Measurements from ENCODE around the gene MACROD2.

MACROD2 gene

DNA sequence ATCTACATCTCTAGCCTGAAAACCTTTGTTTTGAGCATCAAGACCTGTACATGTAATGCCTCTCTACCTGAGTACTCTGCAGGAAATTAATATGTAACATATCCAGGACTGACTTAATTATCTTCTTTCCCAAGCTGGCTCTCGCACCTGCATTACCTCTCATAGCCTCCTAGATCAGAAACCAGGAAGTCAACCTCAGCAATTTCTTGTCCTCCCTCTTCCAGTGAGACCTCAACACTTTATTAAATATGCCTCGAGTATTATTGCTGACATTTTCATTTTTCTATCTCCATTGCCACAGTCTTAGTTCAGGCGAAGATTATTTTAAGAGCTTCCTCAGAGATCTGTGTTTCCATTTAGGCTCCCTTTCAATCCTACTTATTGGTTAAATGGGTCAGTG is 69.0 kb downstream of the MACROD2 start:
- DNase-seq, result no peak

DNA sequence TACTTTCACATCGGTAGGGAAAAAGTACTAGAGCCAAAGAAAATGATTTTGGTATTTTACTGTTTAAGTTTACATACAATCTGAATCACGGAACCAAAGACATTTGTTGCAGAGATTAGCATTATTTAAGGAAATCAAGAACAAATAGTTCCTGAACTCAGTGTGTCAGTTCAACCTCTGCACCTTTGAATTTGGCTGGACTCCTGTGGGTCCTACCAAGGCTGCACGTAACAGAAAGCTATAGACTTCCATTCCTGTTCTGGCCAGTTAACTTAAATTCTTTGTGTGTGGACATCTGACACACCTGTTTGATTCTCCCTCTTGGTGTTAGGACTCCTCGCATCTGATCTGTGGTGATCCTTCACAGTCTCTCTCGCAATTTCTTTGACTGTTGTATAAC is 69.6 kb downstream of the MACROD2 start:
- no peak for DNase-seq

DNA sequence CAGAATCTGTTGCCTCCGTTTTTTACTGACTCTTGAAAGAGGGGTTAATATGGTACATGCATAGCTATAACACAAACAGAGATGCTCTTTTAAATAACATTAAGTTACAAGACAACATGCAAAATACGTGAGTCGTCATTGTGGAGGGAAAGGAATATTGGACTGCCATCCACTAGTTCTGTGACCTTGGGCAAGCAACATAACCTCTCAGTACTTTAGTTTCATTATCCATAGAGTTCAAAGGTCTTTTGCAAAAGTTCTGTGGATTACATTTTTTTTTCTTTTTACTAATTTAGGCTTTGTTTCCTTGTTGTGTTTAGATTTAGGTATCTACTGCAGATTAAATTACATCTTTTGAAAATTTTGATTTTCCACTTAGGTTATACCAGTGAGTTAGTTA is 70.5 kb downstream of the MACROD2 start:
- DNase-seq, result no peak

DNA sequence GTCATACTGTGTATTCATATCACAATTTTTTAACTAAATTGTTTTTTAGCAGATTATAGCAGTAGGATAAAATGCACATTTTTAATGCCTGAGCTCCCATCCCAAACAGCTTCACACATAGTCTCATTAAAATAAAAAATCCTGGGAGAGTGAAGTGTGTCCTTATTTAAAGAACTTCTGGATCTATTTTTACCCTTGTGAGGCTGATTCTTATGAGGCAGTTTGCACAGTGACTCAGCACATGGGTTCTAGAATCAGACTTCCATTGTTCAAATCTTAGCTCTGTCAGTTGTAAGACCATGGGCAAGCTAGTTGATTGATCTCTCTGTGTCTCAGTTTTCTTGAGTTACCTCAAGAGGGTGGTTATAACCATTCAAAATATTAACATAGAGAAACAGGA is 72.3 kb downstream of the MACROD2 start:
- DNase-seq, result no peak

- no peak for DNase-seq
These were observed 74.5 kb downstream of the MACROD2 start for GRCh38 chr20:14069796-14070195.

DNA sequence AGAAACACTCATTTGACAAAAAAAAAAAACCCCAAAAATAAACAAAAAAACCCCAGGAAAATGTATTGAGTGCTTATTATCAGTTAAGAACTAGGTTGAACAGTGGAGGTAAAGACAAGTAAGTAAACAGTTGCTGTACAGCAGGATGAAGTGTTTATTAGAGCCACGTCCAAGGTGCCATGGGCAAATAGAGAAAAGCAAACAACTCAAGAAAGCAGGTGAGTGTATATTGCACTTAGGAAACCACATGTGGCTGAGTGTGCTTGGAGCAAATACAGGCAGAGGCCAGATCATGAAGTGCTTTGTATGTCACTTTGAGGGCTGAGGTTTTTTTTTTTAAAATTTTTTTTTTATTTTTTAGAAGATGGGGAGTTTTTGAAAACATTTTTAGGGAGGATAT is 98.3 kb downstream of the MACROD2 start:
- DNase-seq, result no peak

DNA sequence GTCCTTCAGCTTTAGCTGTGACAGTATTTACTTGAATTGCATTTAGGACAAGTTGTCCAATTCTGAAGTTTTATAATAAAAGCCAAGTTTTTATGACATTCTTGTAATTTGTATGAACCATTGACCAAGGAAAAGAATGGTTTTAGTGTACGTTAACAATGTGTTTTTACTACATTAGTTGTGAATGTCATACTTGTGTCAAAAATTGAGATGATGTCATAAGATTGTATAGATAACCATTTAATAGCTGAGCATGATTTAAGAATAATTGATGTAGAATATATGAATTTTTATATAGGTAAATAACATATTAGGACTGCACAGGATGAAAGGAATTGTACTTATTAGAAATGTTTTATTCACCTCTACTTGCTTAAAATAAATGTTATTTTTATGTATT is 102.9 kb downstream of the MACROD2 start:
- no peak for DNase-seq

- DNase-seq, result no peak
These were observed 118.1 kb downstream of the MACROD2 start for GRCh38 chr20:14113416-14113815.

- no peak for DNase-seq
These were observed 118.9 kb downstream of the MACROD2 start for GRCh38 chr20:14114065-14114704.

DNA sequence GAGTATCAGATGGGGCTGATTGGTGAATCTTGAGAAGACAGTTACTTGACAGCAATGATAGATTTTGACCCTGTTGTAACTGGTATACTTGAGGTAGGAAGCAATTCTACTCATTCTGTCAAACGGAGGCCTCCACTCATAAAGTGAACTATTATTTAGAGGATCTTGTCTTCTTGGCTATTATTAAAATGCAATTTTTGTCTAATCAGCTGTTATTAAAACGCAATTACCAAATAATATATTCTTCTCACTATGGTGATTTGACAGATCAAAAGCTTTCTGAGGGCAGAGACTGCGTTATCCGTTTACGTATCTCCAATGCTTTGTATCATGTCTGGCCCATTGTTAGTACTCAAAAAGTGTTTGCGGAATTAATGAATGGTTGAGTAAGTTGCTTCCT is 120.7 kb downstream of the MACROD2 start:
- DNase-seq, result no peak

- DNase-seq, result no peak
These were observed 122.5 kb downstream of the MACROD2 start for GRCh38 chr20:14117768-14118167.

GRCh38 chr20:14126856-14127255 is 131.5 kb downstream of the MACROD2 start:
- no peak for DNase-seq

GRCh38 chr20:14127514-14128223 is 132.4 kb downstream of the MACROD2 start:
- DNase-seq, result no peak

- no peak for DNase-seq
These were observed 138.7 kb downstream of the MACROD2 start for GRCh38 chr20:14134004-14134403.

DNA sequence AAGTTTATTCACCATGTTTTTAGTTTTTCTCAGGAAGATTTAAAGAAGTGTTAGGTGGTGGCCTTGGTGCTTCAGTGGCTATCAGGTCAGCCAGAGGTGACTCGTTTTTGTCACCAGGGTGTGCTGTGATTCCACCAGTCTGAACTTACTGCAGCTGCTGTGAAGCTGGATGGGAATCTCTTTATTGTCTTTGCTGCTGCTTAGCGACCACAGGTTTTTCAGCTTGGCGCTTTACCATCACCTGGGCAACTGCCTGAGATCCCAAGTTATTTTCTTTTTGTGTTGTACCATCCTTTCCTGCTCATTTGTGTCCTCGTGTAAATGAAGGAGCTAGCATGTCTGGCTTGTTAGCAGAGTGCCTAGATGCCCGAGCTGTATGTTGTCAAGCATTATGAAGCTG is 146.9 kb downstream of the MACROD2 start:
- DNase-seq, result no peak

DNA sequence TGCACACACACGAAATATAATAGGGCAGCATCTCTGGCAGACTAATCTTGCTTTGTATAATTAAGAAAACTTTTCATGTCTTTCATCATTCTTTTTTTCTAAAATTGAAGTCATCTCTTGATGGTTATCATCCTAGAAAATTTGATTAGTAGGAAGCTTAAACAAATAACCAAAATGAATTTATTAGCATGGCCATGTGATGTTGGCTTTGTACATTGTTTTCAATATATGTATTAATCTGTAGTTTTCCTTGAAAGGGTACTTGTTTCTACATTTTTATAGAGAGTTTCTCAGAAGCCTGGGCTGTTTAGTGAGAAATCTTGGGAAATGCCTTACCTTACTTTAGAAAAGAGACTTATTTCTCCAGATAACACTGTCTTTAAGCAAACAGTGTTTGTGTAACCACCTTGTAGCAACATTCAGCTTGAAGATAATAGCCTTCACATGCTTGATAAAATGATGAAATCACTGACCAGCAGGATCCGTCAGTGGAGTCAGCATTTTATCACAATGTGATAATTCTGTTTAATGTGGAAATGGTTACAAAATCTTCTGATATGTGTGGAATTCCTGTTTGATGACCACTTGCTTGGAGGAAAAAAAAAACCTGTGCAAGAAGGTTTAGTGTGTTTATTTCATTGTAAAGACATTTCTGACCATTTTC is 147.8 kb downstream of the MACROD2 start:
- no peak for DNase-seq

- no peak for DNase-seq
These were observed 152.7 kb downstream of the MACROD2 start for GRCh38 chr20:14148042-14148441.

- DNase-seq, result no peak
These were observed 160.0 kb downstream of the MACROD2 start for GRCh38 chr20:14155361-14155760.

DNA sequence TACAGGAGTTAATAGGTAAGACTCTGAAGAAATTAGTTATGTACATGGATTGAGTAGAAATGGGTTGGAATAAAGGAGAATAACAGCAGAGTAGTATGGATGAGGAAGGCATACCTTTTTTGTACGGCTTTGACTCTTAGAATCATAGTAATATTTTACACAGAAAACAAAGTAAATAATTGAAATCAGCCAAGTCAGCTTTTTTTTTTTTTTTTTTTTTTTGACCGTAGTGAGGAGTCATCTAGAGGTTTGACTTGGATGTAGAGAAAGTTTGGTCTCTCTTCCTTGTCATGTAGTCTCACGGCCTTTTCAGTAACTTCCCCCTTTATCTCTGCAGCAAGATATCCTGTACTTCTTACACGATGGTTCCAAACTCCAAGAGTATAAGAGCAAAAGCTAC is 183.2 kb downstream of the MACROD2 start:
- no peak for DNase-seq

GRCh38 chr20:14178952-14179351 is 183.6 kb downstream of the MACROD2 start:
- no peak for DNase-seq

GRCh38 chr20:14189794-14190402 is 194.6 kb downstream of the MACROD2 start:
- DNase-seq, result no peak

GRCh38 chr20:14191559-14191958 is 196.2 kb downstream of the MACROD2 start:
- no peak for DNase-seq

- no peak for DNase-seq
These were observed 198.1 kb downstream of the MACROD2 start for GRCh38 chr20:14193443-14193842.

GRCh38 chr20:14193885-14194284 is 198.6 kb downstream of the MACROD2 start:
- no peak for DNase-seq

Measured in effector CD8-positive, alpha-beta T cell (primary cell).